CD8-positive, alpha-beta memory T cell (primary cell): ENCODE data around the gene SMCO4. TPM values are rescaled to one million over a fixed set of nuclear protein-coding genes. Genes with fewer than 3 reads are reported as not detected.
"Not testable (repeated sequence)": the region's sequence is repeated elsewhere in the genome, so short reads cannot be mapped to it uniquely, and the experiment has no call there.

Experiments
- CTCF ChIA-PET: fragments of 350-600 bp; sonication (Branson Sonifier 250); formaldehyde crosslinking; loops from one replicate; lab custom pipeline; 2021; ENCODE audit warnings: antibody characterized with exemption; lab: Charles Lee
- POLR2A ChIA-PET: fragments of 350-600 bp; sonication (Branson Sonifier 250); formaldehyde crosslinking; loops from one replicate; lab custom pipeline; 2021; ENCODE audit warnings: antibody characterized with exemption; lab: Charles Lee
- DNase-seq, 5 donors: peaks; one replicate each; pipeline versions ENCODE4 v3.0.0 to v3.0.0-alpha.2; 2020 to 2022; ENCODE audit warnings: mixed read lengths in 1 of 5
- H3K27ac ChIP-seq: one replicate; pipeline ENCODE4 v1.7.0; 2013; ENCODE audit warnings: low read depth, mild to moderate bottlenecking, low read length, moderate library complexity
- H3K27me3 ChIP-seq: 2 replicates; pipeline ENCODE4 v1.7.0; 2013; ENCODE audit warnings: low read length, mild to moderate bottlenecking; ENCODE audit not compliant: insufficient read depth, poor library complexity, severe bottlenecking
- H3K36me3 ChIP-seq: 2 replicates; pipeline ENCODE4 v1.7.0; 2013; ENCODE audit warnings: mild to moderate bottlenecking, low read length, moderate library complexity; ENCODE audit not compliant: insufficient read depth
- H3K4me1 ChIP-seq: 2 replicates; pipeline ENCODE4 v1.7.0; 2013; ENCODE audit warnings: mild to moderate bottlenecking, low read length, moderate library complexity; ENCODE audit not compliant: insufficient read depth
- H3K4me3 ChIP-seq: 2 replicates; pipeline ENCODE4 v1.7.0; 2013; ENCODE audit warnings: mild to moderate bottlenecking, low read length
- H3K9me3 ChIP-seq: 2 replicates; pipeline ENCODE4 v1.7.0; 2013; ENCODE audit warnings: mild to moderate bottlenecking, low read length
- H3K27ac Mint-ChIP-seq, 8 donors: one replicate each; pipeline ENCODE4 v1.8.0; 2020 to 2021; ENCODE audit warnings: mixed read lengths in 8 of 8, mild to moderate bottlenecking in 6 of 8, inconsistent platforms in 3 of 8, moderate library complexity in 3 of 8
- H3K27me3 Mint-ChIP-seq, 2 donors: one replicate each; pipeline ENCODE4 v1.8.0; 2020 to 2021; ENCODE audit warnings: mixed read lengths in 2 of 2, mild to moderate bottlenecking in 1 of 2, moderate library complexity in 1 of 2
- H3K36me3 Mint-ChIP-seq, 3 donors: one replicate each; pipeline ENCODE4 v1.8.0; 2020 to 2021; ENCODE audit warnings: mixed read lengths in 3 of 3, inconsistent platforms in 1 of 3, mild to moderate bottlenecking in 1 of 3
- H3K4me1 Mint-ChIP-seq, 3 donors: one replicate each; pipeline ENCODE4 v1.8.0; 2020 to 2021; ENCODE audit warnings: mixed read lengths in 3 of 3, inconsistent platforms in 1 of 3, mild to moderate bottlenecking in 1 of 3
- H3K4me3 Mint-ChIP-seq, 7 donors: one replicate each; pipeline ENCODE4 v1.8.0; 2020 to 2021; ENCODE audit warnings: mixed read lengths in 7 of 7, mild to moderate bottlenecking in 6 of 7, moderate library complexity in 4 of 7, inconsistent platforms in 2 of 7
- H3K9me3 Mint-ChIP-seq, 5 donors: one replicate each; pipeline ENCODE4 v1.8.0; 2020 to 2022; ENCODE audit warnings: mixed read lengths in 5 of 5, mild to moderate bottlenecking in 3 of 5, moderate library complexity in 2 of 5, inconsistent platforms in 1 of 5
- polyA plus RNA-seq: library from polyadenylated mRNA; unstranded; fragments of 300-500 nt; fragmentation: Illumina TruSeq; gene quantifications from one replicate; pipeline ENCODE4 v1.2.3, GENCODE V29; 2021
- total RNA-seq, 2 experiments: library from RNA; stranded (reverse); gene quantifications; one replicate each; pipeline ENCODE4 v1.2.3, GENCODE V29; 2021

The SMCO4 gene
- total RNA-seq, result 10 to 100 TPM in 1 of 2 experiments, 1 to 10 TPM in 1; 8.2 to 10.8 TPM
- polyA plus RNA-seq, result 9.0 TPM

DNA sequence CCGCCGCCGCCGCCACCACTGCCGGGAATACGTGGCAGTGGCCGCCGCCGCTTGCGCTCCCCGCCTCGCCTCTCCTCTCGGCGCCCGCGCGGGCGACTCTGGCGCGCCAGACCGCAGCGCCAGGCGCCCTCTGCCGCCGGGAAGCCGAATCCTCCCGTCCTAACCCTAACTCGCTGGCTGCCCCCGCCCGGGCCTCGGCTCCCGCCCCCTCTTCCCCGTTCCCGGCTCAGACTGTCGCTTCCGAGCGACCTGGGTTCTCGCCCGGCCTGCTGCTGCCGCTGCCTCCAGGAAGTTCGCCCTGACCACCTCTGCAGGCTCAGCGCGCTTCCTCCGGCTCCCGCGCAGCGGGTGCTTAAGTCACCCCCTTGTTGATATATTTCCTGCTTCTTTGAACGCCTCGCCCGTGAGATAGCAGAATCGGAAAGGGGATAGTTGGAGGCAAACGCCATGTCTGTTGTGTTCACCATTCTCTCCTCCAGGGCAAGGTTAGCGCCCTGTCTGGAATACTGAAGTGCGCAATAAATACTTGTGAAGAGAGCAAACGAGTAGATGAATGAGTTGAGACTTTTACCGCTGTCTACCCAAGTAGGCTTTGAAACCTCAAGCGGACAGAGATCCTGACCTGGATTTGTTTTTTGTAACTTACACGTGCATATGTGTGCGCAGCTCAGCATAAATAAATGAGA is at the start of gene SMCO4:
TSS of gene SMCO4 (minus strand) at position 100 of the 686 bp plus-strand sequence. CDS start 64,202 bp downstream, outside the sequence.
- ChIA-PET CTCF (no interaction called here), POLR2A (no interaction called here)
- peaks cover 9 to 47% of the 10 kb centered on the region in 2 donors for H3K27me3 Mint-ChIP-seq
- DNase-seq, result peak; percentile 32 to 56 (median 46)
- H3K9me3 Mint-ChIP-seq, result no peaks in the 10 kb centered on the region
- H3K27ac Mint-ChIP-seq, result peak within 1 kb of the TSS; percentile 28 to 92 (median 63)
- peaks cover 15 to 22% (median 20%) of the 10 kb centered on the region in 3 donors for H3K4me1 Mint-ChIP-seq
- Histone ChIP-seq H3K27ac (no peak within 1 kb of the TSS), H3K27me3 (no peaks in the 10 kb centered on the region), H3K4me3 (peak within 1 kb of the TSS; percentile 44), H3K4me1 (no peaks in the 10 kb centered on the region), H3K36me3 (no peaks in the 10 kb centered on the region), H3K9me3 (no peaks in the 10 kb centered on the region)
- H3K36me3 Mint-ChIP-seq, result no peaks in the 10 kb centered on the region
- H3K4me3 Mint-ChIP-seq, result peak within 1 kb of the TSS; percentile 82 to 93 (median 86)

DNA sequence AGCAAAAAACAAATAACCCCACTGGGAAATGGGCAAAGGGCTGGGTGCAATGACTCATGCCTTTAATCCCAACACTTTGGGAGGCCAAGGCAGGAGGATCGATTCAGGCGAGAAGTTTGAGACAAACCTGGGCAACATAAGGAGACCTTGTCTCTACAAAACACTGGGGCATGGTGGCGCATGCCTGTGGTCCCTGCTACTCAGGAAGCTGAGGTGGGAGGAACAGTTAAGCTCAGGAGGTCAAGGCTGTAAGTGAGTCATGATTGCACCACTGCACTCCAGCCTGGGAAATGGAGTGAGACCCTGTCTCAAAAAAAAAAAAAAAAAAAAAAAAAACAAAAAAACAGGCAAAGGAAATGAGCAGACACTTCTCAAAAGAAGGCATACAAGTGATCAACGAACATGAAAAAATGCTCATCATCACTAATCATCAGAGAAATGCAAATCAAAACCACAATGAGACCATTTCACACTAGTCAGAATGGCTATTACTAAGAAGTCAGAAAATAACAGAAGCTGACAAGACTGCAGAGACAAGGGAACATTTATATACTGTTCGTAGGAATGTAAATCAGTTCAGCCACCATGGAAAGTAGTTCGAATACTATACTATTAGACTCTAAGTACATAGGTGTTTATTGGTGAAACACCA is 48.2 kb upstream of the SMCO4 start:
- CTCF ChIA-PET, result no interaction called here
- H3K4me1 ChIP-seq, result no peaks in the 10 kb centered on the region
- no peaks in the 10 kb centered on the region for H3K9me3 Mint-ChIP-seq

GRCh38 chr11:93589347-93589746 is 46.2 kb upstream of the SMCO4 start:
- H3K27me3 Mint-ChIP-seq, result peaks cover 13 to 19% of the 10 kb centered on the region in 2 donors
- H3K9me3 Mint-ChIP-seq, result peaks cover 0 to 2% (median 0%) of the 10 kb centered on the region in 5 donors
- no peaks in the 10 kb centered on the region for H3K27me3 ChIP-seq
- no peak overlapping the region for H3K4me3 ChIP-seq
- H3K9me3 ChIP-seq, result no peaks in the 10 kb centered on the region
- H3K36me3 Mint-ChIP-seq, result no peaks in the 10 kb centered on the region
- no peak overlapping the region for H3K27ac Mint-ChIP-seq
- no peaks in the 10 kb centered on the region for H3K36me3 ChIP-seq
- CTCF ChIA-PET, result no interaction called here
- POLR2A ChIA-PET, result no interaction called here
- H3K4me3 Mint-ChIP-seq, result no peak overlapping the region
- no peak overlapping the region for H3K27ac ChIP-seq
- H3K4me1 ChIP-seq, result no peaks in the 10 kb centered on the region
- DNase-seq, result no peak
- H3K4me1 Mint-ChIP-seq, result no peaks in the 10 kb centered on the region

More for the DNA sequence above, 48.2 kb upstream of the SMCO4 start:
- Mint-ChIP-seq H3K36me3 (no peaks in the 10 kb centered on the region), H3K4me1 (no peaks in the 10 kb centered on the region), H3K27ac (peak overlapping the region in 1 of 8 donors; percentile 60), H3K4me3 (no peak overlapping the region), H3K27me3 (peaks cover 13 to 16% of the 10 kb centered on the region in 2 donors)
- POLR2A ChIA-PET, result no interaction called here
- no peak overlapping the region for H3K4me3 ChIP-seq
- no peak overlapping the region for H3K27ac ChIP-seq
- no peaks in the 10 kb centered on the region for H3K27me3 ChIP-seq
- no peaks in the 10 kb centered on the region for H3K36me3 ChIP-seq
- H3K9me3 ChIP-seq, result no peaks in the 10 kb centered on the region
- DNase-seq, result no peak

DNA sequence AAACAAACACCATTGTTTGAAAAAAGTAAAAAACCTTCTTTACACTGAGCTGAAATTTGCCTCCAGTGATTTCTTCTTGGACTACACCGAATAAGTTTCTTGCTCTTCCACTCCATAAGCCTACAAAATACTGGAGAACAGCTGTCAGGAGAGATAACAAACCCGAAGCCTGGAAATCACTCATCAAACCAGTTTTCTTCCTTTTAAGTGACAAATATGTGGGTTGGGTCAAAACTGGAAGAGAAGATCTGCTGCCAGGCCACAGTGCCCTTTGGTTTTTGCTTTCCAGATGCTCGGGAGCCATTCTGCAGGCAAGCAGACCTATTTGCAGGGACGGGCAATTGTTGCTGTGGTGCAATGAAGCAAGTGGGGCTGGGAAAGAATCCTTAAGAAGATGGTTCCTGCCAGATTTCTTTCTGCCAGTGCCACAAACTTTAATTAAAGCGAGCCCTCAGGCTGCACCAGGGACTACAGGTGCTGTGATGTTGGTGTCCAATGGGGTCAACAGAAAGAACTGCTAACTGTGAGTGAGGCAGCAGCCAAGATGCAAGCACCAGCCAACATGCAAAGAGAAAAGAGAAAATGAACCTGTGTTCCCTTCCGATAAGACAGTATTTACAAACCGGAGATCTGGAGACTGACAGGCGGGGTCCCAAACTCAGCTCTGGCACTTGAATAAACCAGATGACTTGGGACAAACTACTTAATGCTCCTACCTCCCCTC is 44.8 kb upstream of the SMCO4 start:
- CTCF ChIA-PET, result no interaction called here
- no peak overlapping the region for H3K27ac Mint-ChIP-seq
- DNase-seq, result no peak
- Histone ChIP-seq H3K4me1 (no peaks in the 10 kb centered on the region), H3K27me3 (no peaks in the 10 kb centered on the region), H3K27ac (no peak overlapping the region), H3K36me3 (no peaks in the 10 kb centered on the region), H3K4me3 (no peak overlapping the region), H3K9me3 (no peaks in the 10 kb centered on the region)
- no peaks in the 10 kb centered on the region for H3K4me1 Mint-ChIP-seq
- no peak overlapping the region for H3K4me3 Mint-ChIP-seq
- POLR2A ChIA-PET, result no interaction called here
- no peaks in the 10 kb centered on the region for H3K36me3 Mint-ChIP-seq
- H3K27me3 Mint-ChIP-seq, result peaks cover 13 to 29% of the 10 kb centered on the region in 2 donors
- H3K9me3 Mint-ChIP-seq, result peaks cover 0 to 2% (median 0%) of the 10 kb centered on the region in 5 donors

GRCh38 chr11:93587425-93587824 is 44.2 kb upstream of the SMCO4 start:
- H3K4me1 Mint-ChIP-seq, H3K36me3 Mint-ChIP-seq, H3K4me3 Mint-ChIP-seq, H3K27ac Mint-ChIP-seq, H3K27ac ChIP-seq, H3K27me3 ChIP-seq, H3K4me3 ChIP-seq, H3K4me1 ChIP-seq, DNase-seq, H3K36me3 ChIP-seq, POLR2A ChIA-PET, H3K9me3 ChIP-seq, CTCF ChIA-PET, H3K9me3 Mint-ChIP-seq: not testable (repeated sequence)
- peaks cover 11 to 29% of the 10 kb centered on the region in 2 donors for H3K27me3 Mint-ChIP-seq

DNA sequence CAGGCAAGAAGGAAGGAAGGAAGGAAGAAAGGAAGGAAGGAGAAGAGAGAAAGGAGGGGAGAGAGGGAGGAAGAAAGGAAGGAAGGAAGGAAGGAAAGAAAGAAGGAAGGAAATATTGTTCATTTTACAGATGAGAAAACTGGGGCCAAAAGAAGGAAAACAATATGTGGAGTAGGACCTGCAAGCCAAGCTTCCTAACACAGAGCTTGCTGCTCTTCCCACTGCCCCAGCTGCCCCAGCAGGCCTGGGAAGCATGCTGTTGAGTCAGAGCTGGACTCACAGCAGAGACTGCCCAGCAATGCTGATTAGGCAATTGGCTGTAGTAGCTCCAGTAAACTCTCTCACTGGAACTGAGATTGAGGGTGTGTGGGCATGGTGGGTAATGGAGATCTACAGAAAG is 42.6 kb upstream of the SMCO4 start:
- peaks cover 0 to 2% (median 0%) of the 10 kb centered on the region in 3 donors for H3K36me3 Mint-ChIP-seq
- H3K4me1 Mint-ChIP-seq, result no peaks in the 10 kb centered on the region
- Histone ChIP-seq H3K4me3 (no peak overlapping the region), H3K9me3 (no peaks in the 10 kb centered on the region), H3K36me3 (no peaks in the 10 kb centered on the region), H3K27ac (no peak overlapping the region), H3K4me1 (no peaks in the 10 kb centered on the region), H3K27me3 (no peaks in the 10 kb centered on the region)
- ChIA-PET CTCF (no interaction called here), POLR2A (no interaction called here)
- H3K27me3 Mint-ChIP-seq, result peaks cover 14 to 29% of the 10 kb centered on the region in 2 donors
- no peak for DNase-seq
- H3K4me3 Mint-ChIP-seq, result no peak overlapping the region
- peaks cover 0 to 2% (median 0%) of the 10 kb centered on the region in 5 donors for H3K9me3 Mint-ChIP-seq
- H3K27ac Mint-ChIP-seq, result no peak overlapping the region

DNA sequence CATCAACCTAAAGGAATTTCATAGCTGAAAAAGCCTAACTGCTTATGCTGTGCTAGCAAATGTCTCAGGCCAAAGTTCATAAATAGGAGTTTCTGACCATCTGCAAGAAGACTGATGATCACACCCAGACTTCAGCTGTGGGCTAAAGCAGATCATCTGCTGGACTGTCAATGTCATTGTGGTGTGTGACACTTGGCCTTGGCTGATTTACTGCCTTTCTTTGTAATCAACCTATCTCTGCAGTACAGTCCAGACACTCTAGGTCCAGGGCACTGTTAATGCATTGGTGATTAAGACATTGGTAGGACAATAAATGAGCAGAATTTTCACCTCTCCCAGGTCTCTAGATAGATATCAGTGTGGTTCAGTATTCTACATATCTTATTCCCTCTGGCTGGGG is 40.3 kb upstream of the SMCO4 start:
- no peak overlapping the region for H3K4me3 ChIP-seq
- POLR2A ChIA-PET, result no interaction called here
- H3K27ac Mint-ChIP-seq, result no peak overlapping the region
- CTCF ChIA-PET, result no interaction called here
- no peaks in the 10 kb centered on the region for H3K4me1 ChIP-seq
- H3K27me3 ChIP-seq, result no peaks in the 10 kb centered on the region
- peaks cover 7 to 21% of the 10 kb centered on the region in 2 donors for H3K27me3 Mint-ChIP-seq
- no peaks in the 10 kb centered on the region for H3K9me3 ChIP-seq
- H3K36me3 Mint-ChIP-seq, result peaks cover 0 to 2% (median 0%) of the 10 kb centered on the region in 3 donors
- H3K36me3 ChIP-seq, result no peaks in the 10 kb centered on the region
- no peaks in the 10 kb centered on the region for H3K4me1 Mint-ChIP-seq
- no peak overlapping the region for H3K4me3 Mint-ChIP-seq
- H3K9me3 Mint-ChIP-seq, result peaks cover 0 to 10% (median 3%) of the 10 kb centered on the region in 5 donors
- no peak for DNase-seq
- H3K27ac ChIP-seq, result no peak overlapping the region
